Measurements from ENCODE around the gene CNTNAP2.

The CNTNAP2 gene

GRCh38 chr7:147896121-147896520 lies 1779.5 kb downstream of the CNTNAP2 start:
- no peak overlapping the region for H3K27ac ChIP-seq (ENCODE audit: low read depth in 2 of 2, low read length in 2 of 2)
- H3K4me1 ChIP-seq (ENCODE audit: control insufficient read depth in 2 of 2, insufficient read depth in 2 of 2, low read length in 2 of 2), result no peaks in the 10 kb centered on the region
- no peaks in the 10 kb centered on the region for H3K27me3 ChIP-seq (ENCODE audit: control insufficient read depth in 2 of 2, insufficient read depth in 2 of 2, low read length in 2 of 2)
- H3K36me3 ChIP-seq (ENCODE audit: control insufficient read depth in 2 of 2, insufficient read depth in 2 of 2, low read length in 2 of 2), result no peaks in the 10 kb centered on the region
- H3K4me3 ChIP-seq (ENCODE audit: low read length in 2 of 2), result no peak overlapping the region
- no peaks in the 10 kb centered on the region for H3K9me3 ChIP-seq (ENCODE audit: control insufficient read depth in 2 of 2, low read length in 2 of 2)
- no peak overlapping the region for H3K9ac ChIP-seq (ENCODE audit: low read depth in 1 of 2, low read length in 2 of 2)

- H3K4me3 ChIP-seq (ENCODE audit: low read length in 2 of 2), result no peak overlapping the region
- H3K9me3 ChIP-seq (ENCODE audit: control insufficient read depth in 2 of 2, low read length in 2 of 2), result no peaks in the 10 kb centered on the region
- H3K36me3 ChIP-seq (ENCODE audit: control insufficient read depth in 2 of 2, insufficient read depth in 2 of 2, low read length in 2 of 2), result no peaks in the 10 kb centered on the region
- no peaks in the 10 kb centered on the region for H3K27me3 ChIP-seq (ENCODE audit: control insufficient read depth in 2 of 2, insufficient read depth in 2 of 2, low read length in 2 of 2)
- H3K27ac ChIP-seq (ENCODE audit: low read depth in 2 of 2, low read length in 2 of 2), result no peak overlapping the region
- H3K4me1 ChIP-seq (ENCODE audit: control insufficient read depth in 2 of 2, insufficient read depth in 2 of 2, low read length in 2 of 2), result no peaks in the 10 kb centered on the region
- no peak overlapping the region for H3K9ac ChIP-seq (ENCODE audit: low read depth in 1 of 2, low read length in 2 of 2)
Measured at GRCh38 chr7:147903536-147904218, 1787.1 kb downstream of the CNTNAP2 start.

- Histone ChIP-seq H3K27ac (ENCODE audit: low read depth in 2 of 2, low read length in 2 of 2) (no peak overlapping the region), H3K9ac (ENCODE audit: low read depth in 1 of 2, low read length in 2 of 2) (no peak overlapping the region), H3K27me3 (ENCODE audit: control insufficient read depth in 2 of 2, insufficient read depth in 2 of 2, low read length in 2 of 2) (no peaks in the 10 kb centered on the region), H3K9me3 (ENCODE audit: control insufficient read depth in 2 of 2, low read length in 2 of 2) (no peaks in the 10 kb centered on the region), H3K4me3 (ENCODE audit: low read length in 2 of 2) (no peak overlapping the region), H3K36me3 (ENCODE audit: control insufficient read depth in 2 of 2, insufficient read depth in 2 of 2, low read length in 2 of 2) (no peaks in the 10 kb centered on the region), H3K4me1 (ENCODE audit: control insufficient read depth in 2 of 2, insufficient read depth in 2 of 2, low read length in 2 of 2) (no peaks in the 10 kb centered on the region)
Measured at GRCh38 chr7:147904219-147904576, 1787.6 kb downstream of the CNTNAP2 start.

GRCh38 chr7:147909431-147910148 lies 1793.0 kb downstream of the CNTNAP2 start:
- H3K9me3 ChIP-seq (ENCODE audit: control insufficient read depth in 2 of 2, low read length in 2 of 2), result no peaks in the 10 kb centered on the region
- H3K36me3 ChIP-seq (ENCODE audit: control insufficient read depth in 2 of 2, insufficient read depth in 2 of 2, low read length in 2 of 2), result no peaks in the 10 kb centered on the region
- H3K4me1 ChIP-seq (ENCODE audit: control insufficient read depth in 2 of 2, insufficient read depth in 2 of 2, low read length in 2 of 2), result peaks cover 9 to 10% of the 10 kb centered on the region in 2 donors
- H3K4me3 ChIP-seq (ENCODE audit: low read length in 2 of 2), result no peak overlapping the region
- no peaks in the 10 kb centered on the region for H3K27me3 ChIP-seq (ENCODE audit: control insufficient read depth in 2 of 2, insufficient read depth in 2 of 2, low read length in 2 of 2)
- no peak overlapping the region for H3K27ac ChIP-seq (ENCODE audit: low read depth in 2 of 2, low read length in 2 of 2)
- H3K9ac ChIP-seq (ENCODE audit: low read depth in 1 of 2, low read length in 2 of 2), result no peak overlapping the region

GRCh38 chr7:147911201-147911601 lies 1794.6 kb downstream of the CNTNAP2 start:
- Histone ChIP-seq H3K27ac (ENCODE audit: low read depth in 2 of 2, low read length in 2 of 2) (no peak overlapping the region), H3K9ac (ENCODE audit: low read depth in 1 of 2, low read length in 2 of 2) (no peak overlapping the region), H3K4me3 (ENCODE audit: low read length in 2 of 2) (no peak overlapping the region), H3K27me3 (ENCODE audit: control insufficient read depth in 2 of 2, insufficient read depth in 2 of 2, low read length in 2 of 2) (no peaks in the 10 kb centered on the region), H3K36me3 (ENCODE audit: control insufficient read depth in 2 of 2, insufficient read depth in 2 of 2, low read length in 2 of 2) (no peaks in the 10 kb centered on the region), H3K4me1 (ENCODE audit: control insufficient read depth in 2 of 2, insufficient read depth in 2 of 2, low read length in 2 of 2) (peaks cover 9 to 10% of the 10 kb centered on the region in 2 donors), H3K9me3 (ENCODE audit: control insufficient read depth in 2 of 2, low read length in 2 of 2) (no peaks in the 10 kb centered on the region)

- no peak overlapping the region for H3K27ac ChIP-seq (ENCODE audit: low read depth in 2 of 2, low read length in 2 of 2)
- peaks cover 9 to 10% of the 10 kb centered on the region in 2 donors for H3K4me1 ChIP-seq (ENCODE audit: control insufficient read depth in 2 of 2, insufficient read depth in 2 of 2, low read length in 2 of 2)
- H3K36me3 ChIP-seq (ENCODE audit: control insufficient read depth in 2 of 2, insufficient read depth in 2 of 2, low read length in 2 of 2), result no peaks in the 10 kb centered on the region
- no peaks in the 10 kb centered on the region for H3K27me3 ChIP-seq (ENCODE audit: control insufficient read depth in 2 of 2, insufficient read depth in 2 of 2, low read length in 2 of 2)
- H3K9me3 ChIP-seq (ENCODE audit: control insufficient read depth in 2 of 2, low read length in 2 of 2), result no peaks in the 10 kb centered on the region
- no peak overlapping the region for H3K4me3 ChIP-seq (ENCODE audit: low read length in 2 of 2)
- H3K9ac ChIP-seq (ENCODE audit: low read depth in 1 of 2, low read length in 2 of 2), result no peak overlapping the region
Measured at GRCh38 chr7:147912291-147912690, 1795.7 kb downstream of the CNTNAP2 start.

- Histone ChIP-seq H3K36me3 (ENCODE audit: control insufficient read depth in 2 of 2, insufficient read depth in 2 of 2, low read length in 2 of 2) (no peaks in the 10 kb centered on the region), H3K4me1 (ENCODE audit: control insufficient read depth in 2 of 2, insufficient read depth in 2 of 2, low read length in 2 of 2) (peaks cover 9 to 10% of the 10 kb centered on the region in 2 donors), H3K4me3 (ENCODE audit: low read length in 2 of 2) (no peak overlapping the region), H3K9me3 (ENCODE audit: control insufficient read depth in 2 of 2, low read length in 2 of 2) (no peaks in the 10 kb centered on the region), H3K9ac (ENCODE audit: low read depth in 1 of 2, low read length in 2 of 2) (no peak overlapping the region), H3K27me3 (ENCODE audit: control insufficient read depth in 2 of 2, insufficient read depth in 2 of 2, low read length in 2 of 2) (no peaks in the 10 kb centered on the region), H3K27ac (ENCODE audit: low read depth in 2 of 2, low read length in 2 of 2) (no peak overlapping the region)
Measured at GRCh38 chr7:147912946-147913638, 1796.5 kb downstream of the CNTNAP2 start.

GRCh38 chr7:147915781-147916180 lies 1799.2 kb downstream of the CNTNAP2 start:
- no peaks in the 10 kb centered on the region for H3K27me3 ChIP-seq (ENCODE audit: control insufficient read depth in 2 of 2, insufficient read depth in 2 of 2, low read length in 2 of 2)
- H3K9ac ChIP-seq (ENCODE audit: low read depth in 1 of 2, low read length in 2 of 2), result no peak overlapping the region
- no peaks in the 10 kb centered on the region for H3K9me3 ChIP-seq (ENCODE audit: control insufficient read depth in 2 of 2, low read length in 2 of 2)
- no peaks in the 10 kb centered on the region for H3K36me3 ChIP-seq (ENCODE audit: control insufficient read depth in 2 of 2, insufficient read depth in 2 of 2, low read length in 2 of 2)
- no peak overlapping the region for H3K27ac ChIP-seq (ENCODE audit: low read depth in 2 of 2, low read length in 2 of 2)
- H3K4me1 ChIP-seq (ENCODE audit: control insufficient read depth in 2 of 2, insufficient read depth in 2 of 2, low read length in 2 of 2), result peaks cover 9 to 10% of the 10 kb centered on the region in 2 donors
- H3K4me3 ChIP-seq (ENCODE audit: low read length in 2 of 2), result no peak overlapping the region

- Histone ChIP-seq H3K9ac (ENCODE audit: low read depth in 1 of 2, low read length in 2 of 2) (no peak overlapping the region), H3K36me3 (ENCODE audit: control insufficient read depth in 2 of 2, insufficient read depth in 2 of 2, low read length in 2 of 2) (no peaks in the 10 kb centered on the region), H3K4me1 (ENCODE audit: control insufficient read depth in 2 of 2, insufficient read depth in 2 of 2, low read length in 2 of 2) (peaks cover 9 to 10% of the 10 kb centered on the region in 2 donors), H3K4me3 (ENCODE audit: low read length in 2 of 2) (no peak overlapping the region), H3K27ac (ENCODE audit: low read depth in 2 of 2, low read length in 2 of 2) (no peak overlapping the region), H3K27me3 (ENCODE audit: control insufficient read depth in 2 of 2, insufficient read depth in 2 of 2, low read length in 2 of 2) (no peaks in the 10 kb centered on the region), H3K9me3 (ENCODE audit: control insufficient read depth in 2 of 2, low read length in 2 of 2) (no peaks in the 10 kb centered on the region)
Measured at GRCh38 chr7:147916573-147916972, 1800.0 kb downstream of the CNTNAP2 start.

GRCh38 chr7:147923841-147924240 lies 1807.2 kb downstream of the CNTNAP2 start:
- Histone ChIP-seq H3K9ac (ENCODE audit: low read depth in 1 of 2, low read length in 2 of 2) (no peak overlapping the region), H3K36me3 (ENCODE audit: control insufficient read depth in 2 of 2, insufficient read depth in 2 of 2, low read length in 2 of 2) (no peaks in the 10 kb centered on the region), H3K4me3 (ENCODE audit: low read length in 2 of 2) (no peak overlapping the region), H3K4me1 (ENCODE audit: control insufficient read depth in 2 of 2, insufficient read depth in 2 of 2, low read length in 2 of 2) (no peaks in the 10 kb centered on the region), H3K27ac (ENCODE audit: low read depth in 2 of 2, low read length in 2 of 2) (no peak overlapping the region), H3K27me3 (ENCODE audit: control insufficient read depth in 2 of 2, insufficient read depth in 2 of 2, low read length in 2 of 2) (no peaks in the 10 kb centered on the region), H3K9me3 (ENCODE audit: control insufficient read depth in 2 of 2, low read length in 2 of 2) (no peaks in the 10 kb centered on the region)
